ENCODE data around the gene OPCML. TPM values are rescaled to one million over a fixed set of nuclear protein-coding genes. Genes with fewer than 3 reads are reported as not detected.
A peak's percentile ranks its signal among the peaks of the same experiment; 100 is the strongest.

Gene OPCML
- total RNA-seq, 1 donor from 2014 or later, result 4.6 TPM

GRCh38 chr11:132439711-132440255, 1092.5 kb downstream of the OPCML start:
- H3K27ac Mint-ChIP-seq, result no peak overlapping the region
- H3K9me3 Mint-ChIP-seq, result no peaks in the 10 kb centered on the region
- peaks cover 6% of the 10 kb centered on the region for H3K4me1 Mint-ChIP-seq (ENCODE audit: unreplicated experiment)
- TF ChIP-seq CTCF (conservative IDR thresholded peaks at IDR 0.05), result no peak
- H3K27me3 Mint-ChIP-seq, result peaks cover 22% of the 10 kb centered on the region
- H3K4me3 Mint-ChIP-seq, result no peak overlapping the region
- DNase-seq (ENCODE audit: extremely low spot score, unreplicated experiment), result no peak
- peaks cover 3% of the 10 kb centered on the region for H3K36me3 Mint-ChIP-seq

GRCh38 chr11:132438418-132438817, 1093.9 kb downstream of the OPCML start:
- Mint-ChIP-seq H3K4me3 (no peak overlapping the region), H3K27ac (no peak overlapping the region), H3K36me3 (peaks cover 3% of the 10 kb centered on the region), H3K9me3 (no peaks in the 10 kb centered on the region), H3K4me1 (ENCODE audit: unreplicated experiment) (peaks cover 3% of the 10 kb centered on the region), H3K27me3 (peaks cover 22% of the 10 kb centered on the region)
- no peak for TF ChIP-seq CTCF (conservative IDR thresholded peaks at IDR 0.05)
- DNase-seq (ENCODE audit: extremely low spot score, unreplicated experiment), result no peak

GRCh38 chr11:132430429-132431062, 1101.8 kb downstream of the OPCML start:
- Mint-ChIP-seq H3K36me3 (no peaks in the 10 kb centered on the region), H3K27ac (no peak overlapping the region), H3K9me3 (no peaks in the 10 kb centered on the region), H3K4me1 (ENCODE audit: unreplicated experiment) (peaks cover 23% of the 10 kb centered on the region), H3K27me3 (peaks cover 51% of the 10 kb centered on the region), H3K4me3 (peak overlapping the region; percentile 20)
- DNase-seq (ENCODE audit: extremely low spot score, unreplicated experiment), result no peak
- no peak for TF ChIP-seq CTCF (conservative IDR thresholded peaks at IDR 0.05)

- no peaks in the 10 kb centered on the region for H3K36me3 Mint-ChIP-seq
- H3K4me1 Mint-ChIP-seq (ENCODE audit: unreplicated experiment), result peaks cover 23% of the 10 kb centered on the region
- no peaks in the 10 kb centered on the region for H3K9me3 Mint-ChIP-seq
- no peak overlapping the region for H3K4me3 Mint-ChIP-seq
- H3K27me3 Mint-ChIP-seq, result peaks cover 47% of the 10 kb centered on the region
- TF ChIP-seq CTCF (conservative IDR thresholded peaks at IDR 0.05), result no peak
- DNase-seq (ENCODE audit: extremely low spot score, unreplicated experiment), result no peak
- H3K27ac Mint-ChIP-seq, result no peak overlapping the region
Observed at GRCh38 chr11:132429685-132430084, 1102.6 kb downstream of the OPCML start.

- peaks cover 23% of the 10 kb centered on the region for H3K4me1 Mint-ChIP-seq (ENCODE audit: unreplicated experiment)
Observed at GRCh38 chr11:132427611-132428010, 1104.7 kb downstream of the OPCML start.

More at GRCh38 chr11:132427611-132428010, 1104.7 kb downstream of the OPCML start:
- H3K4me3 Mint-ChIP-seq, result no peak overlapping the region
- H3K9me3 Mint-ChIP-seq, result no peaks in the 10 kb centered on the region
- DNase-seq (ENCODE audit: extremely low spot score, unreplicated experiment), result no peak
- no peak overlapping the region for H3K27ac Mint-ChIP-seq
- H3K27me3 Mint-ChIP-seq, result peaks cover 45% of the 10 kb centered on the region
- H3K36me3 Mint-ChIP-seq, result no peaks in the 10 kb centered on the region
- no peak for TF ChIP-seq CTCF (conservative IDR thresholded peaks at IDR 0.05)

Data from type B pancreatic cell (in vitro differentiated cells).